OCI-M2 (cell line): Measurements from ENCODE around the gene EVI2B.
"Not testable (repeated sequence)": the region's sequence is repeated elsewhere in the genome, so short reads cannot be mapped to it uniquely, and the experiment has no call there.

Experiments
- DNase-seq: peaks from one replicate; lab custom pipeline; 2025; ENCODE audit not compliant: unreplicated experiment; lab: John Stamatoyannopoulos, UW

EVI2B gene

DNA sequence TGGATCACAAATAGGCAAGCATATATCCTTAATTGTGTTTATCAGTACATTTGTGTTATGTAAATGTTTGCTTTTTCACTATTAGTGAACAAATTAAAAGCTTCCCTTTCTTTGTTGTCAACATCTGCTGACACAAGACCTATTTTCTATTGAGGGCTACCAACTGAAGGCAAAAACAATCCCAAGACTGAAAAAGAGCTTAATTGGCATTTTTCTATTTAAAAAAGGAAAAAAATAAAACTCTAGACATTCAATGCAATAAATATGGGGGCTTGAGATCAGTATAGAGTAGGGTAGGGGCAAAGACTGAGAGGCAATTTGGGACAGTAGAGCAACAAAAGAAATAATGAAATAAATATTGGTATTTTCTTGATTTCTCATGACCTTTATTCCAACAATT is 41.1 kb downstream of the EVI2B start:
- no peak for DNase-seq

DNA sequence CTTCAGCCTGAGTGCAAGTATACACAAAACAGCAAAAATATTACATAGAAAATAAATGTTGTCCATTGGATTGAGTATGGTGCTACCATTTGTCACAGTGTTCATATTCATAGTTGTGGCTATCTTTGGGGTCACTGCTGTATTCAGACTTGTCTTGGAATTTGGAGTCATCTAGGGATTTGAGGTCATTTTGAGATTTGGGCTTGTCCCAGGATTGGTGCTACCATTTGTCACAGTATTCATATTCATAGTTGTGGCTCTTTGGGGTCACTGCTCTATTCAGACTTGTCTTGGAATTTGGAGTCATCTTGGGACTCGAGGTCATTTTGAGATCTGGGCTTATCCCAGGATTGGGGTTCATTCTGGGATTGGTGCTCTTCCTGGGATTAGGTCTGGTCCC is 41.6 kb downstream of the EVI2B start:
- DNase-seq: no peak

DNA sequence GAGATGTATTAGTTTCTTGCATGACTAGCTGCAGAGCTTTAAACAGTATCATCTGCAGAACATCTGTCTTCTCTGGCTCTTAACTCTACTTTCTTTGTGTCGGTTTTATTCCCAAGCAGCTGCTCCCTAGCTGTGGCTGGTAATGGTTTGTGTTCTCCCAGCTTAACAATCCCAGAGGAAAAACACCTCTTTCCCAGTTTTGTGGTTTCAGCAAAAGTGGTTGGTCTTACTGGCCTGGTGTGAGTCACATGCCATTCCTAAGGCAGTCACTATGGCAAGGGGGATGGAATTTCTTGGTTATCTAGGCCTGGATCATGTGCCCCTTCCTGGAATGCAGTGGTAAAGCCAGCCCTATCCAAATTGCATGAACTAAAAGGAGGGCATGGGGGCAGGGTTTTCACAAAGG is 44.3 kb downstream of the EVI2B start:
- no peak for DNase-seq

DNA sequence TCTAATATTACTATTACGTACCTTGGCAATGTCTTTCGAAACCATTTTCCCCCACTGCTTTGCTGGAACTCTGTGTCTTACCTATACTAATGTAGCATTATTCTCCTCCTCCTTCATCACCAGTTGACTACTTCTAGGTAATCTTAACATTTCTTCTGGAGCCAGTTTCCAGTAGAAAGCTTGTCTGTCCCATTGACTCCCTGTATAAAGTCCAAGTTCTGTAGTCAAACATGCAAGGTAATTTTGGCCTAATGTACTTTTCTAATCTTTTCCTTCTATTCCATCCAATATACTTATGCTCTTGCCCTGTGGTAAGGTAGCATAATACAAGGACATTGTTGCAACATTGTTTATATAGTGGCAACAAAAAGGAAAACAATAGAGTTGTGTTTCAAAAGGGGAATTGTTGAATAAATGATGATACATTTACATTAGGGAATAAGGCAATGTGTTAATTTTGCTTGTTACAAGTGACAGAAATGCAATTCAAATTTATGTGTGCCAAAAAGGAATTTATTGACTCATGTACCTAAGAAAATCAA is 44.7 kb downstream of the EVI2B start:
- no peak for DNase-seq

DNA sequence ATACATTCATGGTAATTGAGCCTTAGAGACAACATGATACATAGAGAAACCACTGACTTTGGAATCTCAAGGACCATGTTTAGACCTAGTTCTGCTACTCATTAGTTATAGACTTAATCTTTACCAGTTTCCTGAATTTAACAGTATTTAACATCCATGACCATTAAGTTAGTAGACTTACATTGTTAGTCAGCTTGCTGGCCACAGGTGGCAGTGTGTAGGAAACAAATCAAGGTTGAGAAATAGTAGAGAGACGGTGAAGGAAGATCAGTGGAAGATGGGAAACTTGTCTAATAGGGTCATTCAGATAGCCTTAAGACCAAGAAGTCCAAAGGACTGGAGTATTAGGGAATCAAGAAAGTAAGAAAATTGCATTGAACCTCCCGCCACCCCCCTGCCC is 47.8 kb downstream of the EVI2B start:
- DNase-seq: no peak

DNA sequence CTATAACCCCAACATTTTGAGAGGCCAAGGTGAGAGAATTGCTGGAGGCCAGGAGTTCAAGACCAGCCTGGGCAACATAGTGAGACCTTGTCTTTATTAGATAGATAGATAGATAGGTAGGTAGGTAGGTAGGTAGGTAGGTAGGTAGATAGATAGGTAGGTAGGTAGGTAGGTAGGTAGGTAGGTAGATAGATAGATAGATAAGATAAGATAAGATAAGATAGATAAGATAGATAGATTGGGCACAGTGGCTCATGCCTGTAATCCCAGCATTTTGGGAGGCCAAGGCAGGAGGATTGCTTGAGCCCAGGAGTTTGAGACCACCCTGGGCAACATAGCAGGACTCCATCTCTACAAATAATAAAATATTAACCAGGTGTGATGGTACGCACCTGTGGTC is 50.9 kb downstream of the EVI2B start:
- not testable (repeated sequence) for DNase-seq

DNA sequence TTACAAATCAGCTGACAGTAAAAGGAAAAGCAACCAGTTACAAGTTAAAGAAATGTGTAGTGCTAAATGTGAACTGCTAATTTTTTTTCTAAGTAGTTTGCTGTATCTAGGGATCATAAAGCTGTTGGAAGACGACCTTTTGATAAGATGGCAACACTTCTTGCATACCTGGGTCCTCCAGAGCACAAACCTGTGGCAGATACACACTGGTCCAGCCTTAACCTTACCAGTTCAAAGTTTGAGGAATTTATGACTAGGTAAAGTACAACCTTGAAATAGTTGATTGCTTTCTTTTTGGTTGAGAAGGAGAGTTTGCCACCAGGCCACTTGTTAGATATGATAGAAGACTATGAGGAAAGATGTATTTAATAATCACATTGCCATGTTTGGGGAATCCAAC is 52.3 kb downstream of the EVI2B start:
- no peak for DNase-seq

DNA sequence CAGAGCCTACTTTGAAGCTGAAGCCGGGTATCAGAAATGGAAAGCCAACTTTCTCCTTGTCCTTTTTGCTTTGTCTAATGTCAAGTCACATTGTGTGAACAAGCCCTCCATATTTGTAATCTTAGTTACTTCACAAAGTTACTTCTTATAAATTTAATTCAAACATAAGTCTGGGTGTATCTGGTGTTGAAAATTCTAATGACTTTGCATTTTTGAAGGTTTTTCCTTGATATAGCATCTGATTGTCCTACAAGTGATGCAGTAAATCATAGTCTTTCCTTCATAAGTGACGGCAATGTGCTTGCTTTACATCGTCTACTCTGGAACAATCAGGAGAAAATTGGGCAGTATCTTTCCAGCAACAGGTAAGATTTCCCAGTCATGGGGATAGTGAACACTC is 53.7 kb downstream of the EVI2B start:
- no peak for DNase-seq

DNA sequence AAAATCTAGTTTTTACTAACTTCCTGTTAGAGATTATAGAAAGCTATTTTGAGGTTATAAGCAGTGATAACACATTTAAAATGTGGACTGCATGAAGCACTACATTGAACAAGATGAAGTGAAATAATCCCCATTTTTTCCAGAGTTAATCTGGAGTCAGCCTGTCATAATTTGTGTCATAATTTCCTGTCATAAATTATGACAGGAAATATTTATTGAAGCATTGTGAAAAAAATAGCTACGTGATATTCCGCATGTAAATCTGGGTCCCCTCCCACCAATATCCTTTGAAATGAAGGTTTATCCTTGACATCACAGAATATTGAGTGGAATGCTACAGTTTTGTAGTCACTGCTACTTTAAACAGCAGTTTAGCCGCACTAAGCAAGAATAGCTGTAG is 56.9 kb downstream of the EVI2B start:
- no peak for DNase-seq

DNA sequence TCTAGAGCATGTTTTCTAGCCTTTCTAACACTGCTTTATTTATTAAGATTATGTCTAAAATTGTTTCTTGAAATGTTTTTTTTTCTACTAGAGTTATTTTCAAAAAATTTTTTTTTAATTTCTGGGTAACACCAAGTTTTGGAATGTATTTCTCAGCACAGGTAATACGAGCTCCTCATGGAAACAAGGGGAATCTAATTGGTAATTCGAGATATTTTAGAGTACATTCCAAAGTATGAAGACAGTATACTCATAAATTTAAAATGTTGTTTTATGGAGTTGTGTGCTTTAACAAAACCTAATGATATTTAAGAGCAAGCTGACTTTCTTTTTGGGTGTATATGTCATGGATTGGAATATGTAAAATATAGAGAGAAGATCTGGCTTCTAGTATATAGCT is 59.2 kb downstream of the EVI2B start:
- DNase-seq: no peak
